ENCODE results near the gene SPINK4.

Gene SPINK4

GRCh38 chr9:33288828-33289483 is 49.0 kb downstream of the SPINK4 start:
- in situ Hi-C loops (cut with MboI; ENCODE audit: low sequenced_read_pairs), result no loop called here

GRCh38 chr9:33289496-33289895 is 49.5 kb downstream of the SPINK4 start:
- in situ Hi-C loops (cut with MboI; ENCODE audit: low sequenced_read_pairs), result no loop called here

- in situ Hi-C loops (cut with MboI; ENCODE audit: low sequenced_read_pairs), result no loop called here
Observed at GRCh38 chr9:33289936-33290246, 49.9 kb downstream of the SPINK4 start.

DNA sequence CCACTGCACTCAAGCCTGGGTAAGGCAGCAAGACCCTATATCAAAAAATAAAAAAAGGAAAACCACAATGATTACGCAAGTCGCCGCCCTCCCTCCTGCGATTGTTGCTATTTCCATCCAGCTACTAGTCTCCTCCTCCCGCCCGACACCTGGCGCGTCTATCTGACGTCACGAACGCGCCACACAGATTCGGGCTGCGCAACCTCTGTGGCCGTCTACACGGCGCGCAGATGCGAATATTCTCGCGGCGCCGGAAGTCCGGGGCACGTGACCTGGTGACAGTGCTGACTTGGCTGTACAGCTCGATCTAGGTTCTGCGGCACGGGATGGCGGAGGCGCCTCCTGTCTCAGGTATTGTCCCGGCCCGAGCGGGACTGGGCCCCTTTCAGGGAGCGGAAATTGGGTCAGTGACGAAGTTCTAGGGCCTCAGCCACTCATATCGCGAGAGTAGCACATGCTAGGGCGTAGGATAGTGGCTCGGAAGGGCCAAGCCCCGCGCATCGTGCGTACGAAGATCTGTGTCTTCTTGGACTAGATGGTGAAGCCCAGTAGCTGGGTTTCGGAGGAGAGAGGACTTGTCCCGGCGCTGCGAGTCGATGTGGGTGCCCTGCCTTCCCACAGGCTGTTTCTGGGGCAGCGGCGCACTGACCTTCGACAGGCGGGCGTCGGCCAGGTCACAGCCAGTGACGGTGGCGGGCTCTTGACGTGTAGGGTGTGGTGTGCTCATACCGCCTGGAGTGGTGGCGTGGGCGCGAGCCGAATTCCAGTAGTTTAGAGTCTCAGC is 50.5 kb downstream of the SPINK4 start, which contains the start of gene NFX1:
Gene NFX1, plus strand, starts transcription at position 270 of the 784 bp plus-strand sequence. Its CDS starts 57 bp downstream, at position 327.
- in situ Hi-C loops (cut with MboI; ENCODE audit: low sequenced_read_pairs), result no loop called here

GRCh38 chr9:33291031-33291397 is 51.0 kb downstream of the SPINK4 start:
- in situ Hi-C loops (cut with MboI; ENCODE audit: low sequenced_read_pairs), result no loop called here

- in situ Hi-C loops (cut with MboI; ENCODE audit: low sequenced_read_pairs), result no loop called here
Observed at GRCh38 chr9:33291901-33292300, 51.9 kb downstream of the SPINK4 start.

DNA sequence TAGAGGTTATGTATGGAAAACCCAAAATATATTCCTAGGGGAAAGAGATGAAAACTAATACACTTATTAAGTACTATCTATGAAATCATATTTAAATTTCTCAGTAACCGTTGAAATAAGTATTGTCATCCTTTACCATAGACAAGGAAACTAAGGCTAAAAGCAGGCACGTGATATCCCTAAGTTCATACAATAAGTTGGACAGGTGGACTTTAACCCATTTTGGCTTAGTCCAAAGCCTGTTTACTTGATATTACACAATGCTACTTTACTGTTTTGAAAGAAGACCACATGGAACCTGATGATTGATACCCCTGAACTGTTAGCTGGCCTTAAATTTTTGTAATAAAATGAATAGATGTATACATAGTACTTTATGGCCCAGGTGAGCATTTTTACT is 53.8 kb downstream of the SPINK4 start:
- in situ Hi-C loops (cut with MboI; ENCODE audit: low sequenced_read_pairs), result no loop called here

GRCh38 chr9:33294670-33295432 is 54.9 kb downstream of the SPINK4 start:
- in situ Hi-C loops (cut with MboI; ENCODE audit: low sequenced_read_pairs), result no loop called here

GRCh38 chr9:33295571-33295970 is 55.6 kb downstream of the SPINK4 start:
- in situ Hi-C loops (cut with MboI; ENCODE audit: low sequenced_read_pairs), result no loop called here

DNA sequence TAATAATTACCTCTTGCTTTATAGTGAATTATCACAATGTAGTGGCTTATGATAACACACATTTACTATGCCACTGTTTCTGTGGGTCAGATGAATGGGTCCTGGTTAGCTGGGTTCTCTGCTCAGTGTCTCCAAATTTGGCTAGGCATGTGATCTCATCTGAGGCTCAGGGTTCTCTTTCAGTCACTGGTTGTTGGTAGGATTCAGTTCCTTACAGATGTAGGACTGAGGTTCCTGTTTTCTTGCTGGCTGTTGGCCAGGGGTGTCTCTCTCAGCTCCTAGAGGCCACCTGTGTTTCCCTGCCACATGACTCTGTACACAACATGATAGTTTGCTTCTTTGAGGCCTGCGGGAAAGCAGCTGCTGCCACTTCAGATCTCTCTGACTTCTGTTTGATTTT is 57.5 kb downstream of the SPINK4 start:
- in situ Hi-C loops (cut with MboI; ENCODE audit: low sequenced_read_pairs), result no loop called here

All from HL-60/S4 (cell line).